Tibial nerve (tissue), 4 donors: ENCODE measurements around the gene ROBO1.

Experiments used
- CTCF ChIP-seq, 5 experiments: fragments of 200-600 bp in 3 of 5; fragments of 450-650 bp in 2 of 5; sonication (generic) in 3 of 5; IDR thresholded peaks; one replicate each; pipeline ENCODE4 v1.5.1; 2016 to 2019; ENCODE audit warnings: antibody characterized with exemption in 5 of 5, mild to moderate bottlenecking in 3 of 5, moderate library complexity in 2 of 5
- EP300 ChIP-seq, 2 donors: sonication (generic); formaldehyde crosslinking; IDR thresholded peaks; one replicate each; pipeline ENCODE4 v1.6.1; 2017; ENCODE audit warnings: antibody characterized with exemption in 2 of 2, mild to moderate bottlenecking in 1 of 2

- TF ChIP-seq EP300 (IDR thresholded peaks at IDR 0.05) (no peak), CTCF (IDR thresholded peaks at IDR 0.05) (no peak)
These were observed 207.1 kb downstream of the ROBO1 start for GRCh38 chr3:79560698-79561097.
